DND-41 (cell line): ENCODE measurements around the gene KCNJ11.

Experiments
- EZH2 ChIP-seq: IDR thresholded peaks from 3 replicates; pipeline ENCODE4 v1.6.1; 2012; ENCODE audit warnings: borderline replicate concordance, low read depth, mild to moderate bottlenecking, moderate library complexity, low read length, inconsistent platforms; ENCODE audit not compliant: severe bottlenecking
- TF ChIP-seq, protein P1 (sequence below): IDR thresholded peaks from 2 replicates; pipeline ENCODE4 v1.5.1; 2012; ENCODE audit warnings: borderline replicate concordance, low read length, moderate library complexity, mild to moderate bottlenecking; ENCODE audit not compliant: poor library complexity, severe bottlenecking; ENCODE audit errors: extremely low read depth

DNA sequence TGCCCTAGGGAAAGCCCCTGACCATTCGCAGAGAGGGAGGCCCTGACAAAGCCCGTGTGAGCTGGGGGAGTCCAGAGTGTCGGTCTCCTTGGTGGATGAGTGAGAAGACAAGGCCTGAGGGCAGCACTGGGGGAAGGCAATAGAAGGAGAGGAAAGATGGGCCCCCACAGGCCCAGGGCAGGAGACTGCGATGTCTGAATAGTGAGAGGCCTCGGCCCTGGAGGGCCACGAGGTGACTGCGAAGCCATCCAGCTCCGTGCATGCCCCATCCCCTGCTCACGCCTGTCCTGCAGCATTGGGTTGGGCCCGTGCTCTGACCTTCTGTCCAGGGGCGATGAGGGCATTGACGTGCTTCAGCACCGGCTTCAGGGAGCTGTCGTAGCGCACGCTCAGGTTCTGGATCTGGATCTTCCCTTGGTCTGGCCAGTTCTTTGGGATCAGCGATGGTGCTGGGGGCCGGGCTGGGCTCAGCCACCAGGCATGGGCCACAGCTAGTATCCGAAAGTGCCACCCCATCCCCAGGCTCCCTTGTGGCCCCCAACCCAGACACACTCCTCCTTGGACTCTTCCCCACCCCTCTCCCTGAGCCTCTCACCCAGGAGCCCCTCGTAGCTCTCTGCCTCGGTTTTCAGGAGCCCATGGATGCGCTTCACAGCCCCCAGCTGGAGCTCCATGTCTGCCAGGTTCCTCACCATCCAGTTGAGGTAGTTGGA is 8.3 kb upstream of the KCNJ11 start:
- TF ChIP-seq, protein P1, sequence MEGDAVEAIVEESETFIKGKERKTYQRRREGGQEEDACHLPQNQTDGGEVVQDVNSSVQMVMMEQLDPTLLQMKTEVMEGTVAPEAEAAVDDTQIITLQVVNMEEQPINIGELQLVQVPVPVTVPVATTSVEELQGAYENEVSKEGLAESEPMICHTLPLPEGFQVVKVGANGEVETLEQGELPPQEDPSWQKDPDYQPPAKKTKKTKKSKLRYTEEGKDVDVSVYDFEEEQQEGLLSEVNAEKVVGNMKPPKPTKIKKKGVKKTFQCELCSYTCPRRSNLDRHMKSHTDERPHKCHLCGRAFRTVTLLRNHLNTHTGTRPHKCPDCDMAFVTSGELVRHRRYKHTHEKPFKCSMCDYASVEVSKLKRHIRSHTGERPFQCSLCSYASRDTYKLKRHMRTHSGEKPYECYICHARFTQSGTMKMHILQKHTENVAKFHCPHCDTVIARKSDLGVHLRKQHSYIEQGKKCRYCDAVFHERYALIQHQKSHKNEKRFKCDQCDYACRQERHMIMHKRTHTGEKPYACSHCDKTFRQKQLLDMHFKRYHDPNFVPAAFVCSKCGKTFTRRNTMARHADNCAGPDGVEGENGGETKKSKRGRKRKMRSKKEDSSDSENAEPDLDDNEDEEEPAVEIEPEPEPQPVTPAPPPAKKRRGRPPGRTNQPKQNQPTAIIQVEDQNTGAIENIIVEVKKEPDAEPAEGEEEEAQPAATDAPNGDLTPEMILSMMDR, result no peak
- TF ChIP-seq EZH2, result no peak
